NK-92 (cell line): ENCODE data around the gene TNFAIP2.

Experiments
- DNase-seq: peaks from one replicate; lab custom pipeline; 2025; ENCODE audit not compliant: unreplicated experiment; lab: John Stamatoyannopoulos, UW

TNFAIP2 gene

GRCh38 chr14:103133210-103134140, 10.2 kb downstream of the TNFAIP2 start:
- DNase-seq: no peak

- DNase-seq: no peak
Measured at GRCh38 chr14:103134405-103134804, 11.1 kb downstream of the TNFAIP2 start.

DNA sequence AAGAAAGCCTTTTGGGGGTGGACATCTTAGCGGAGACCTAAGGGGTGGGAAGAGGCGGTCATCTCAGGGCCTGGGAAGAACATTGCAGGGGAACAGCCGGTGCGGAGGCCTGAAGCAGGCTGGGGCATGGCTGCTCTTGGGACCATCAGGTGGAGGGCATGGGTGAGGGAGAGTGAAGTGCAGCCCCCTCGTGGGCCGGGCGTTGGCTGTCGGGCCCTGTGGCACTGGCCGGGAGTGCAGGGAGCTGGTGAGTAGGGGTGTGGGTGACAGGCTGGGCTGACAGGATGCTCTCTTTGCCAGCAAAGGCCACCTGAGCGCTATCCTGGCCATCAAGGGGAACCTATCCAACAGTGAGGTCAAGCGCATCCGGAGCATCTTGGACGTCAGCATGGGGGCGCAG, 11.7 kb downstream of the TNFAIP2 start:
- DNase-seq: no peak

- DNase-seq: no peak
Measured at GRCh38 chr14:103135333-103136260, 12.3 kb downstream of the TNFAIP2 start.

DNA sequence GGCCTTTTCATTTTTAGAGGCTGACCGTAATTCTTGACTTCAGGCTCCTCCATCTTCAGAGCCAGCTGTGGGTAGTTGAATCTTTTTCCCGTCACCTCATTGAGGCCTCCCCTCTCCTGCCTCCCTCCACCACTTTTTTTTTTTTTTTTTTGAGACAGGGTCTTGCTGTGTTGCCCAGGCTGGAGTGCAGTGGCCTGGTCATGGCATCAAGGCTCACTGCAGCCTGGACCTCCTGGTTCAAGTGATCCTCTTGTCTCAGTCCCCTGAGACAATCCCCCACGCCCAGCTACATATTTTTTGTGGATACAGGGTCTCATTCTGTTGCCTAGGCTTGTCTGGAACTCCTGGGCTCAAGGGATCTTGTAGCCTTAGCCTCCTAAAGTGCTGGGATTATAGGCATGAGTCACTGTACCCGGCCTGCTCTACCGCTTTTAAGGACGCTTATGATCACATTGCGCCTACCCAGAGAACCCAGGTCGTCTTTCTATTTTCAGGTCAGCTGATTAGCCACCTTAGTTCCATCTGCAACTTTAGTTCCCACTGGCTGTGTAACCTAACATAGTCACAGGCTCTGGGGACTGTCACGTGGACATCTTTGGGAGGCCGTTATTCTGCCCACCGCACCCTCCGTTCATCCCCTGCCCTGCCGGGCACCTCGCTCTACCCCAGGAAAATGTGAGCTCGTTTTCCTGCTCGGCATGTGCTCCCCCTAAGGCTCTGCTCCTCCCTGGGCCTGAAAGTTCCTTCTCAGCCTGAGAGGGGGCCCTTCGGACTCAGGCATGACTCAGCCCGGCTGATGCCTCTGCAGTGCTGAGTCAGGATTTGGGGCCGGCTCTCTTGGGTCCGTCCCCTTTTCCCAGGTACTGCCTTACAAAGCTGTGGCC, 13.4 kb downstream of the TNFAIP2 start:
- no peak for DNase-seq

DNA sequence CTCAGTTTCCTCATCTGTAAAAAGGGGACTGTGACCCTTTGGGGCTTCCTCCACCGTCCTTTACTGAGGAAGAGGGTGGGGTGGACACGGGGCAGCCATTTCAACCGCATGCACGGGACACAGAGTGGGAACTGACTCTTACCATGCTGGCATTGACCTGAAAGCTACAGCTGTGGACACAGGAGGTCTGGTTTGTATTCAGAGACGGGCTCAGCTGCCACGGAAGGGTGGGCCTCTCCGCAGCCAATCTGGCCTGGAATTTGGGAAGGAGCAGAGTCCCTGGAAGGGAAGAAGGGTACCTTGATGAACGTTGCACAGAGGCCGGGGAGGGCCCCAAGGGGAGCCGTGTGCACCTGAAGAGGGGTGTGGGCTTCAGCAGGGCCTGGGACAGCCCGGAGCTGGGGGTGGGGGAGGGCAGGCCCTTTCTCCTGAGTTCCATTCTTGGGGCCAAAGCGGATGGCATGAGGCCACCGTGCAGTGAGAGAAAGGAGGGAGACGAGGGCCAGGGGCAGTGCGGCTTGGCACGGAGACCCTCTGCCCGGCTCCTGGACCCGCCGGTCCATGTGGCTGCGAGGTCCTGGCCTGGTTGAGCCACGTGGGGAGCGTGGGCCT, 14.5 kb downstream of the TNFAIP2 start:
- no peak for DNase-seq

GRCh38 chr14:103138301-103139131, 15.3 kb downstream of the TNFAIP2 start:
- no peak for DNase-seq

- DNase-seq: no peak
Measured at GRCh38 chr14:103139132-103140025, 16.1 kb downstream of the TNFAIP2 start.

DNA sequence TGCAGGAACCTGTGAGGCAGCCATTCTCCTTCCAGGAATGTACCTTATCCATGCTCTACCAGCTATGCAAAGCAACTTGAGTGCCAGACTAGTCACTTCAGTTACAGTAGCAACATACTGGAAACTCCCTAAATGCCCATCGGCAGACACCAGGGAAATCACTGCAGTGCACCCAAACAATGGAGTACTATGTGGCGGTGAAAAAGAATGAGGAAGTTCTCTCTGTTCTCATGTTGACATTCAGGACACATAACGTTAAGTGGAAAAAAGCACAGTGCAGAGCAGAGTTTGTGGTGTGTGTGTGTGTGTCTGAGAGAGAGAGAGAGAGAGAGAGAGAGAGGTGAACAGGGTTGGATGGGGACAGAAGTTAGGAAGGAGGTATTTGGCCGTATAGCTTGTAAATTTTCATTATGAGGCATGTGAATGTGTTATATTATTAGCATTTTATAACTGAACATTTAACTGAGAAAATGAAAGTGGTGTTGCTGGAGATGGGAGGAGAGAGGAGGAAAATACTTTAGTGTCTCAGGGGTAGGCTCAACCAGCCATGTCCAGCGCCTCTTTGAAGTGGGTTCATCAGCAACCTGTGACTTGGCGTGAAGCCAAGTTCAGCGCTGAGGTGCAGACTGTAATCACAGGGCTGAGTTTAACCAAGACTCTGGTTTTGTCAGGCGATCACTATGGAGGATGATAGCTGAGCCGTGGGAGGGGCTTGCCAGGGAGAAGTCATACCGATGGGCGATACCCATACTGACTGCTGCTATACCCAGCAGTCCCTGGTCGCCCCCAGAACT, 17.3 kb downstream of the TNFAIP2 start:
- no peak for DNase-seq

GRCh38 chr14:103141117-103141796, 18.0 kb downstream of the TNFAIP2 start:
- DNase-seq: no peak

DNA sequence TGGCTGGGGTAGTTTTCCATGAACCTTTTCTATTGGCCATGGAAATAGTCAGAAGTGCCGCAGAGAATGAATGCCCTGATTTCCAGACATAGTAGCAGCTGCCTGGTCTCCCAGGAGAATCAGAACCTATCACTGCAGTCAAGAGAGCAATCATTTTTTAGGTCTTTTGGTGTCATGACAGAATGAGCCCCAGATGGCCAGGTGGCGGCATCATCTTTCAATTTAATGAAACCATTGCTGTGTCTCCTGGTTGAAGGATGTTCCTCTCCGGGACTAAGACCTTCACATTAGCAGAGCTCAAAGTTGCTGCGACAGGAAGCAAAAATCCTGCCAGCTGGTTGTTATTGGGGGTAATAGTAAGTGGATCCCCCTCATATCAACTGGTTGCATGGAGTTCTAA, 18.8 kb downstream of the TNFAIP2 start:
- no peak for DNase-seq

DNA sequence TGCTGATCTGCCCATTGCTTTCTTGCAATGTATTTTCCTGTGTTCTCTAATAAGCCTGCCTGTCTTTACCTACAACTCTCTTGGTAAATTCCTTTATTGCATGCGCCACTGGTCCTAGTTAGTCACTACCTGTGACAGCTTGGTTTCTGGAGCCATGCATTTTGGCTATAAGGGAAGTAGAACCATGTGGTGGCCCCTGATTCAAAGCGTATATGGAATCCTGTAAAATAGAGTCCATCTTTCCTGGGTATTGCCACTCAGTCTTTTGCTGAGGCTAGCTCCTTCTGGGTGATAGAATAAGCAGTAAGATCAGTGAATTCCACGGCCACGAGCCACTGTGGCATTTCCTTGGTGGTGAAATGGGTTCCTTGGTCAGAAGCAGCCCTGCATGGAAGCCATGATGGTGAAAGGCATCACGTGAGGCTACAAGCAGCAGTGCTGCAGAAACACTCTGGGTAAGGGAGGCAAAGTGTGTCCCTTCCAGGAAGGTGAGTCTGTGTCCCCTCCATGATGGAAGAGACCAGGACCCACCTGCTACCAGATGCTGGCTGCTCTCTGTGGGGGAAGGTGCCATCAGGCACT, 19.6 kb downstream of the TNFAIP2 start:
- no peak for DNase-seq

DNA sequence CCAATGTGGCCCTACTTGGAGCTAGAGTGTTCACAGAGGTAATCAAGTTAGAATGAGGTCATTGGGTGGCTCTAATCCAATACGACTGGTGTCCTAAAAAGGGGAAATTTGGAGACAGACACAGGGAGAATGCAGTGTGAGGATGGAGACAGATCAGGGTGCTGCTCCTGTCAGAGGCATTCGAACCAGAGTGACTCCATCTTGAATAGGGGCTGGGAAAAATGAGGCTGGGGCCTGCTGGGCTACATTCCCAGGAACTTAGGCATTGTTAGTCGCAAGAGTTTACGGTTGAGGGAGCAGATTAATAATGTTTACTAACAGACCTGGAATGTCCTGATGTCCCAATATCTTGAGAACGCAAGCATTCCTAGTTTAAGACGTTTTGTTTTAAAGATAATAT, 20.2 kb downstream of the TNFAIP2 start:
- DNase-seq: no peak

DNA sequence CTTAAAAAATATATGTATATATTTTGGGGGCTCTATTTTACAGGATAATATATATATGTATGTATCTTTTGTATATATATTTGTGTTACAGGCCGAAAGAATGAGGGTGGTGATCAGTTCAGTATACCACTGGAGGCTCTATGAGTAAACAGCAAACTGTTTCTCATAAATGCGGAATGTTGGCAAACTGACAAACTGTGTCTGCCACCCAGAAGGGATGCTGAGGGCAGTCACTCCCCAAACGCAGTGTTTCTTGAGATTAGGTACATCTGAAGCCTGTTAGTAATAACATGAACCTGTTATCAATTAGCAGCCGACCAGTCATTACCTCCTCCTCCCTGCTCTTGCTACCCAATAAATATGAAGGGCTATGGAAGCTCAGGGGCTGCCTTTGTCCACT, 20.8 kb downstream of the TNFAIP2 start:
- DNase-seq: no peak

- no peak for DNase-seq
Measured at GRCh38 chr14:103146141-103146709, 23.0 kb downstream of the TNFAIP2 start.
